ENCODE data around the gene NRF1. TPM values are rescaled to one million over a fixed set of nuclear protein-coding genes. Genes with fewer than 3 reads are reported as not detected.
"Not testable (repeated sequence)": the region's sequence is repeated elsewhere in the genome, so short reads cannot be mapped to it uniquely, and the experiment has no call there.

NRF1 gene
- total RNA-seq, 2 donors from 2014 or later, result 15.3 to 22.5 TPM

- ATAC-seq (replicated peaks), result no peak
- no peak overlapping the region for H3K4me3 Mint-ChIP-seq
- no peaks in the 10 kb centered on the region for H3K27me3 Mint-ChIP-seq
- H3K4me1 Mint-ChIP-seq, result peaks cover 39% of the 10 kb centered on the region
- H3K36me3 Mint-ChIP-seq (ENCODE audit: low read depth), result no peaks in the 10 kb centered on the region
- H3K27ac Mint-ChIP-seq, result no peak overlapping the region
- no peaks in the 10 kb centered on the region for H3K9me3 Mint-ChIP-seq
These were observed 5.0 kb downstream of the NRF1 start for GRCh38 chr7:129616530-129616929.

GRCh38 chr7:129617178-129617577 lies 5.7 kb downstream of the NRF1 start:
- ATAC-seq (replicated peaks), result no peak
- H3K9me3 Mint-ChIP-seq, result no peaks in the 10 kb centered on the region
- H3K36me3 Mint-ChIP-seq (ENCODE audit: low read depth), result no peaks in the 10 kb centered on the region
- H3K27ac Mint-ChIP-seq, result peak overlapping the region; percentile 6
- peaks cover 39% of the 10 kb centered on the region for H3K4me1 Mint-ChIP-seq
- peak overlapping the region; percentile 25 for H3K4me3 Mint-ChIP-seq
- no peaks in the 10 kb centered on the region for H3K27me3 Mint-ChIP-seq

GRCh38 chr7:129617652-129618051 lies 6.1 kb downstream of the NRF1 start:
- H3K4me1 Mint-ChIP-seq, result peaks cover 39% of the 10 kb centered on the region
- no peaks in the 10 kb centered on the region for H3K27me3 Mint-ChIP-seq
- no peaks in the 10 kb centered on the region for H3K36me3 Mint-ChIP-seq (ENCODE audit: low read depth)
- no peaks in the 10 kb centered on the region for H3K9me3 Mint-ChIP-seq
- peak overlapping the region; percentile 25 for H3K4me3 Mint-ChIP-seq
- H3K27ac Mint-ChIP-seq, result peak overlapping the region; percentile 6
- no peak for ATAC-seq (replicated peaks)

GRCh38 chr7:129626896-129627295 lies 15.4 kb downstream of the NRF1 start:
- Mint-ChIP-seq H3K27me3 (no peaks in the 10 kb centered on the region), H3K36me3 (ENCODE audit: low read depth) (no peaks in the 10 kb centered on the region), H3K27ac (no peak overlapping the region)

GRCh38 chr7:129630341-129630740 lies 18.8 kb downstream of the NRF1 start:
- ATAC-seq (replicated peaks), result no peak
- H3K27ac Mint-ChIP-seq, result no peak overlapping the region
- no peaks in the 10 kb centered on the region for H3K36me3 Mint-ChIP-seq (ENCODE audit: low read depth)

More at GRCh38 chr7:129626896-129627295, 15.4 kb downstream of the NRF1 start:
- Mint-ChIP-seq H3K4me1 (peaks cover 10% of the 10 kb centered on the region), H3K9me3 (no peaks in the 10 kb centered on the region), H3K4me3 (no peak overlapping the region)
- ATAC-seq (replicated peaks), result no peak

GRCh38 chr7:129634361-129635034 lies 23.0 kb downstream of the NRF1 start:
- Mint-ChIP-seq H3K9me3 (no peaks in the 10 kb centered on the region), H3K27me3 (no peaks in the 10 kb centered on the region), H3K4me3 (no peak overlapping the region), H3K27ac (peak overlapping the region; percentile 46), H3K36me3 (ENCODE audit: low read depth) (peaks cover 6% of the 10 kb centered on the region), H3K4me1 (peaks cover 11% of the 10 kb centered on the region)
- ATAC-seq (replicated peaks), result no peak

More at GRCh38 chr7:129630341-129630740, 18.8 kb downstream of the NRF1 start:
- H3K4me3 Mint-ChIP-seq, result no peak overlapping the region
- peaks cover 10% of the 10 kb centered on the region for H3K4me1 Mint-ChIP-seq
- no peaks in the 10 kb centered on the region for H3K9me3 Mint-ChIP-seq
- H3K27me3 Mint-ChIP-seq, result no peaks in the 10 kb centered on the region

GRCh38 chr7:129635300-129636029 lies 23.9 kb downstream of the NRF1 start:
- Mint-ChIP-seq H3K36me3 (ENCODE audit: low read depth) (peaks cover 6% of the 10 kb centered on the region), H3K27me3 (no peaks in the 10 kb centered on the region), H3K4me3 (peak overlapping the region; percentile 36), H3K9me3 (no peaks in the 10 kb centered on the region), H3K27ac (peak overlapping the region; percentile 46), H3K4me1 (peaks cover 11% of the 10 kb centered on the region)
- peak; percentile 98 for ATAC-seq (replicated peaks)

- Mint-ChIP-seq H3K4me1 (peaks cover 11% of the 10 kb centered on the region), H3K27ac (peak overlapping the region; percentile 46)
- not testable (repeated sequence) for H3K9me3 Mint-ChIP-seq; H3K27me3 Mint-ChIP-seq; ATAC-seq (replicated peaks); H3K36me3 Mint-ChIP-seq (ENCODE audit: low read depth); H3K4me3 Mint-ChIP-seq
These were observed 24.6 kb downstream of the NRF1 start for GRCh38 chr7:129636030-129636550.

GRCh38 chr7:129636641-129637040 lies 25.1 kb downstream of the NRF1 start:
- H3K27me3 Mint-ChIP-seq, result no peaks in the 10 kb centered on the region
- no peaks in the 10 kb centered on the region for H3K9me3 Mint-ChIP-seq
- no peak for ATAC-seq (replicated peaks)
- H3K4me3 Mint-ChIP-seq, result no peak overlapping the region
- H3K4me1 Mint-ChIP-seq, result peaks cover 11% of the 10 kb centered on the region
- peaks cover 6% of the 10 kb centered on the region for H3K36me3 Mint-ChIP-seq (ENCODE audit: low read depth)
- peak overlapping the region; percentile 42 for H3K27ac Mint-ChIP-seq

- H3K36me3 Mint-ChIP-seq (ENCODE audit: low read depth), result peaks cover 6% of the 10 kb centered on the region
- H3K4me1 Mint-ChIP-seq, result peaks cover 5% of the 10 kb centered on the region
- no peaks in the 10 kb centered on the region for H3K9me3 Mint-ChIP-seq
- no peak for ATAC-seq (replicated peaks)
- no peaks in the 10 kb centered on the region for H3K27me3 Mint-ChIP-seq
- H3K27ac Mint-ChIP-seq, result no peak overlapping the region
- no peak overlapping the region for H3K4me3 Mint-ChIP-seq
These were observed 28.9 kb downstream of the NRF1 start for GRCh38 chr7:129640400-129640799.

GRCh38 chr7:129642871-129643549 lies 31.5 kb downstream of the NRF1 start:
- Mint-ChIP-seq H3K36me3 (ENCODE audit: low read depth) (peaks cover 3% of the 10 kb centered on the region), H3K9me3 (no peaks in the 10 kb centered on the region), H3K4me1 (peaks cover 5% of the 10 kb centered on the region), H3K27ac (no peak overlapping the region), H3K27me3 (no peaks in the 10 kb centered on the region), H3K4me3 (no peak overlapping the region)
- ATAC-seq (replicated peaks), result no peak

GRCh38 chr7:129643550-129644170 lies 32.1 kb downstream of the NRF1 start:
- Mint-ChIP-seq H3K27ac (no peak overlapping the region), H3K36me3 (ENCODE audit: low read depth) (peaks cover 3% of the 10 kb centered on the region), H3K4me1 (peaks cover 8% of the 10 kb centered on the region)

GRCh38 chr7:129644634-129645230 lies 33.2 kb downstream of the NRF1 start:
- H3K4me3 Mint-ChIP-seq, result no peak overlapping the region
- ATAC-seq (replicated peaks), result no peak
- H3K27me3 Mint-ChIP-seq, result no peaks in the 10 kb centered on the region
- peaks cover 17% of the 10 kb centered on the region for H3K4me1 Mint-ChIP-seq
- H3K27ac Mint-ChIP-seq, result no peak overlapping the region
- H3K36me3 Mint-ChIP-seq (ENCODE audit: low read depth), result peaks cover 6% of the 10 kb centered on the region
- no peaks in the 10 kb centered on the region for H3K9me3 Mint-ChIP-seq

More at GRCh38 chr7:129643550-129644170, 32.1 kb downstream of the NRF1 start:
- Mint-ChIP-seq H3K9me3 (no peaks in the 10 kb centered on the region), H3K27me3 (no peaks in the 10 kb centered on the region), H3K4me3 (no peak overlapping the region)
- ATAC-seq (replicated peaks), result no peak
